Stimulated activated CD4-positive, alpha-beta T cell treated with anti-CD3 and anti-CD28 coated beads, TNF-alpha, amount 100 ng/mL, for 1 hour (primary cell): ENCODE data around the gene NLRC4.
"Not testable (repeated sequence)": the region's sequence is repeated elsewhere in the genome, so short reads cannot be mapped to it uniquely, and the experiment has no call there.

Experiments used
- DNase-seq, 3 donors: peaks; one replicate each; pipeline ENCODE4 v3.0.0-alpha.2; 2020; ENCODE audit warnings: low read depth in 3 of 3, low spot score in 1 of 3

The NLRC4 gene

GRCh38 chr2:32246911-32247310 is 17.8 kb downstream of the NLRC4 start:
- no peak for DNase-seq

GRCh38 chr2:32242331-32242730 is 22.4 kb downstream of the NLRC4 start:
- DNase-seq, result no peak

GRCh38 chr2:32237996-32238395 is 26.7 kb downstream of the NLRC4 start:
- no peak for DNase-seq

GRCh38 chr2:32237488-32237887 is 27.2 kb downstream of the NLRC4 start:
- no peak for DNase-seq

- no peak for DNase-seq
Measured at GRCh38 chr2:32235315-32235714, 29.4 kb downstream of the NLRC4 start.

- DNase-seq, result no peak
Measured at GRCh38 chr2:32231959-32232358, 32.7 kb downstream of the NLRC4 start.

- DNase-seq, result no peak
Measured at GRCh38 chr2:32229635-32230034, 35.1 kb downstream of the NLRC4 start.

GRCh38 chr2:32228181-32228580 is 36.5 kb downstream of the NLRC4 start:
- DNase-seq, result no peak

- no peak for DNase-seq
Measured at GRCh38 chr2:32227492-32227891, 37.2 kb downstream of the NLRC4 start.

GRCh38 chr2:32222966-32223365 is 41.7 kb downstream of the NLRC4 start:
- no peak for DNase-seq

GRCh38 chr2:32220445-32220844 is 44.2 kb downstream of the NLRC4 start:
- DNase-seq, result no peak

- no peak for DNase-seq
Measured at GRCh38 chr2:32212295-32212694, 52.4 kb downstream of the NLRC4 start.

- DNase-seq, result no peak
Measured at GRCh38 chr2:32210767-32211408, 53.8 kb downstream of the NLRC4 start.

- not testable (repeated sequence) for DNase-seq
Measured at GRCh38 chr2:32203428-32203827, 61.3 kb downstream of the NLRC4 start.

GRCh38 chr2:32200814-32201213 is 63.9 kb downstream of the NLRC4 start:
- no peak for DNase-seq

GRCh38 chr2:32192418-32192817 is 72.3 kb downstream of the NLRC4 start:
- no peak for DNase-seq

GRCh38 chr2:32189011-32189410 is 75.7 kb downstream of the NLRC4 start:
- no peak for DNase-seq

- no peak for DNase-seq
Measured at GRCh38 chr2:32182667-32183066, 82.0 kb downstream of the NLRC4 start.
